NCI-H446 (cell line): ENCODE data around the gene GTF2IRD1.
"Not testable (repeated sequence)": the region's sequence is repeated elsewhere in the genome, so short reads cannot be mapped to it uniquely, and the experiment has no call there.

Source experiments
- DNase-seq, 2 experiments: peaks; one replicate each; lab custom pipeline; 2025; lab: John Stamatoyannopoulos, UW

GTF2IRD1 gene

GRCh38 chr7:74561898-74562613 is 108.3 kb downstream of the GTF2IRD1 start:
- no peak for DNase-seq

GRCh38 chr7:74563639-74564038 is 109.9 kb downstream of the GTF2IRD1 start:
- not testable (repeated sequence) for DNase-seq

- no peak for DNase-seq
Measured at GRCh38 chr7:74567318-74567668, 113.6 kb downstream of the GTF2IRD1 start.

GRCh38 chr7:74568658-74569057 is 115.0 kb downstream of the GTF2IRD1 start:
- DNase-seq, result no peak

GRCh38 chr7:74569501-74570075 is 115.9 kb downstream of the GTF2IRD1 start:
- DNase-seq, result no peak

- no peak for DNase-seq
Measured at GRCh38 chr7:74570533-74571156, 116.9 kb downstream of the GTF2IRD1 start.

GRCh38 chr7:74572301-74572979 is 118.7 kb downstream of the GTF2IRD1 start:
- no peak for DNase-seq

GRCh38 chr7:74573512-74573911 is 119.8 kb downstream of the GTF2IRD1 start:
- no peak for DNase-seq

- DNase-seq, result no peak
Measured at GRCh38 chr7:74575083-74575784, 121.5 kb downstream of the GTF2IRD1 start.

- DNase-seq, result no peak
Measured at GRCh38 chr7:74575811-74576210, 122.1 kb downstream of the GTF2IRD1 start.

- DNase-seq, result no peak
Measured at GRCh38 chr7:74579800-74580685, 126.3 kb downstream of the GTF2IRD1 start.

GRCh38 chr7:74581916-74582440 is 128.3 kb downstream of the GTF2IRD1 start:
- DNase-seq, result no peak

GRCh38 chr7:74582447-74583039 is 128.8 kb downstream of the GTF2IRD1 start:
- no peak for DNase-seq

GRCh38 chr7:74583630-74584029 is 129.9 kb downstream of the GTF2IRD1 start:
- DNase-seq, result no peak

GRCh38 chr7:74584160-74584954 is 130.7 kb downstream of the GTF2IRD1 start:
- DNase-seq, result no peak

- DNase-seq, result no peak
Measured at GRCh38 chr7:74585844-74586243, 132.1 kb downstream of the GTF2IRD1 start.

- no peak for DNase-seq
Measured at GRCh38 chr7:74586258-74587175, 132.8 kb downstream of the GTF2IRD1 start.

- DNase-seq, result peak in 1 of 2 experiments; percentile 39
Measured at GRCh38 chr7:74587435-74588126, 133.9 kb downstream of the GTF2IRD1 start.
